SK-N-SH (cell line): ENCODE measurements around the gene CFAP100. TPM values are rescaled to one million over a fixed set of nuclear protein-coding genes. Genes with fewer than 3 reads are reported as not detected.

Experiments used
- CTCF ChIA-PET: fragments of 300-600, 350-600 bp; formaldehyde crosslinking; extraction: SDS; loops from one replicate; lab custom pipeline; 2021; lab: Yijun Ruan, JAX
- POLR2A ChIA-PET: fragments of 350-600 bp; sonication (Branson Sonifier 250); formaldehyde crosslinking; extraction: SDS; loops from one replicate; lab custom pipeline; 2020; ENCODE audit warnings: antibody characterized with exemption, inconsistent platforms; lab: Yijun Ruan, JAX
- DNase-seq: peaks from one replicate; pipeline ENCODE4 v3.0.0; 2012
- H2AFZ ChIP-seq: fragments of 200-600 bp; sonication (generic); 2 replicates; pipeline ENCODE4 v1.8.1; 2016; ENCODE audit warnings: antibody characterized with exemption, mild to moderate bottlenecking, low read depth
- H3F3A ChIP-seq: fragments of 200-600 bp; sonication (generic); replicated peaks from 2 replicates; pipeline ENCODE3; 2016; ENCODE audit warnings: antibody characterized with exemption, mild to moderate bottlenecking; ENCODE audit not compliant: insufficient read depth
- H3K27ac ChIP-seq, 2 experiments: fragments of 200-500 bp in 1 of 2; fragments of 200-600 bp in 1 of 2; sonication (Bioruptor generic) in 1 of 2; sonication (generic), shearing (Covaris generic) in 1 of 2; 2 replicates each; pipeline versions ENCODE4 v1.5.1 to v1.6.1; 2014 to 2016; ENCODE audit warnings: low read depth in 2 of 2, inconsistent platforms in 1 of 2, low read length in 1 of 2, mild to moderate bottlenecking in 1 of 2, mixed read lengths in 1 of 2
- H3K27me3 ChIP-seq: fragments of 200-600 bp; sonication (generic), shearing (Covaris generic); 2 replicates; pipeline ENCODE4 v1.6.1; 2016; ENCODE audit warnings: mixed run types; ENCODE audit not compliant: insufficient read depth
- H3K36me3 ChIP-seq, 2 experiments: fragments of 200-500 bp in 1 of 2; fragments of 200-600 bp in 1 of 2; sonication (Bioruptor generic) in 1 of 2; sonication (generic) in 1 of 2; replicated peaks in 1 of 2; 2 replicates each; pipeline versions ENCODE3 to v1.5.1; 2014 to 2016; ENCODE audit warnings: low read length in 1 of 2, mild to moderate bottlenecking in 1 of 2; ENCODE audit not compliant: insufficient read depth in 2 of 2, control insufficient read depth in 1 of 2
- H3K4me1 ChIP-seq, 2 experiments: fragments of 200-500 bp in 1 of 2; fragments of 200-600 bp in 1 of 2; sonication (Bioruptor generic) in 1 of 2; sonication (generic), shearing (Covaris generic) in 1 of 2; 2 replicates each; pipeline versions ENCODE4 v1.5.1 to v1.6.1; 2014 to 2016; ENCODE audit warnings: low read depth in 1 of 2, low read length in 1 of 2, mixed run types in 1 of 2; ENCODE audit not compliant: insufficient read depth in 2 of 2, control insufficient read depth in 1 of 2
- H3K4me2 ChIP-seq: fragments of 200-600 bp; sonication (generic), shearing (Covaris generic); 2 replicates; pipeline ENCODE4 v1.6.1; 2017; ENCODE audit warnings: mixed run types
- H3K4me3 ChIP-seq, 2 experiments: fragments of 200-500 bp in 1 of 2; fragments of 200-600 bp in 1 of 2; sonication (Bioruptor generic) in 1 of 2; sonication (generic), shearing (Covaris generic) in 1 of 2; 2 replicates each; pipeline versions ENCODE4 v1.5.1 to v1.8.1; 2014 to 2016; ENCODE audit warnings: low read depth in 2 of 2, inconsistent platforms in 1 of 2, low read length in 1 of 2, mild to moderate bottlenecking in 1 of 2, mixed read lengths in 1 of 2, moderate library complexity in 1 of 2
- H3K79me2 ChIP-seq: fragments of 200-600 bp; sonication (generic); 2 replicates; pipeline ENCODE4 v1.8.1; 2017; ENCODE audit warnings: mild to moderate bottlenecking; ENCODE audit not compliant: insufficient read depth
- H3K9ac ChIP-seq: fragments of 200-600 bp; sonication (generic); 2 replicates; pipeline ENCODE4 v1.6.1; 2017; ENCODE audit warnings: mixed run types
- H3K9me2 ChIP-seq: fragments of 200-600 bp; sonication (generic); 2 replicates; pipeline ENCODE4 v1.6.1; 2017; ENCODE audit warnings: mixed run types
- H3K9me3 ChIP-seq: fragments of 200-600 bp; sonication (generic); 2 replicates; pipeline ENCODE4 v1.6.1; 2017; ENCODE audit warnings: mixed run types, mild to moderate bottlenecking, moderate library complexity
- H4K20me1 ChIP-seq: fragments of 200-600 bp; sonication (generic); 2 replicates; pipeline ENCODE4 v1.6.1; 2017; ENCODE audit warnings: mild to moderate bottlenecking, mixed run types; ENCODE audit not compliant: insufficient read depth
- FOSL2 ChIP-seq: IDR thresholded peaks from 2 replicates; pipeline ENCODE4 v1.4.0; 2012; ENCODE audit warnings: low read depth, mild to moderate bottlenecking, moderate library complexity, borderline replicate concordance
- FOXM1 ChIP-seq: IDR thresholded peaks from 2 replicates; pipeline ENCODE4 v1.4.0; 2012; ENCODE audit warnings: low read depth, mild to moderate bottlenecking
- GATA2 ChIP-seq: sonication (generic); formaldehyde crosslinking; IDR thresholded peaks from 2 replicates; pipeline ENCODE4 v1.5.0; 2020; ENCODE audit warnings: mild to moderate bottlenecking, missing genetic modification reagents
- NRF1 ChIP-seq: IDR thresholded peaks from 2 replicates; pipeline ENCODE4 v1.6.1; 2012; ENCODE audit warnings: low read depth, mild to moderate bottlenecking, low read length
- POLR2AphosphoS5 ChIP-seq: IDR thresholded peaks from 2 replicates; pipeline ENCODE4 v1.6.1; 2012; ENCODE audit warnings: low read depth, low read length
- REST ChIP-seq: IDR thresholded peaks from 2 replicates; pipeline ENCODE4 v1.6.1; 2012; ENCODE audit warnings: mild to moderate bottlenecking, low read depth, low read length, moderate library complexity
- RFX5 ChIP-seq: IDR thresholded peaks from 2 replicates; pipeline ENCODE4 v1.6.1; 2012; ENCODE audit warnings: mild to moderate bottlenecking, improper control_type of control experiment, low read length
- USF1 ChIP-seq: IDR thresholded peaks from 2 replicates; pipeline ENCODE4 v1.4.0; 2012; ENCODE audit warnings: low read depth, borderline replicate concordance
- WGBS: methylation state at CpG from one replicate; pipeline ENCODE4 v1.1.6; 2017; ENCODE audit warnings: low lambda C conversion rate; 5-methylcytosine and 5-hydroxymethylcytosine counted together
- polyA plus RNA-seq, 3 experiments: library from polyadenylated mRNA; depleted of rRNA; stranded (reverse); fragments of >200 nt; gene quantifications; 2 replicates each; pipeline ENCODE4 v1.2.3, GENCODE V29; 2012
- TF ChIP-seq, protein P1 (sequence below): IDR thresholded peaks from 2 replicates; pipeline ENCODE4; 2012

Gene CFAP100
- polyA plus RNA-seq, 1 of the 3 experiments (the other 2 are of a cell fraction) = not detected

DNA sequence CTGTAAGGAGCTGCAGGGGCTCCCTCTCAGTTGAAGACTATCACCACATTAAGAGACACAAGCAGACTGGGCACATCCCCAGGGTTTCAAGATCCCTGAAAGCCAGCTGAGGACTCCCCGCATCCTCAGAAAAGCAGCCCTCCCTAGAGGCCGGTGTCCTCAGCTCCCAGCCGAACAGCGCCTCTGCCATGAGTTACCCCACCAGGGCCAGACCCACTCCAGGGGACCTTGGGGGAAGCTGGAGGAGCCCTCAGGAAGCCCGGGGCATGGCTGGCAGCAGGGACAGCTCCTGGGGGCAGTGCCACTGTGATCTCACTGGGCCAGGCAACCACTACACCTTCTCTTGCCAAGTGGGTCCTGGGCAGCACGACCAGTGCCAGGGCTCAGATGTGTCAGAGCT is 45.6 kb upstream of the CFAP100 start:
- TF ChIP-seq FOXM1 (no peak), GATA2 (CRISPR knock-in tag) (no peak)
- Histone ChIP-seq H3K27ac (no peak overlapping the region), H2AFZ (no peak overlapping the region), H3K9me2 (no peaks in the 10 kb centered on the region), H4K20me1 (no peaks in the 10 kb centered on the region), H3K4me3 (no peak overlapping the region), H3K27me3 (no peaks in the 10 kb centered on the region), H3K9me3 (no peaks in the 10 kb centered on the region), H3F3A (no peaks in the 10 kb centered on the region), H3K36me3 (no peaks in the 10 kb centered on the region), H3K4me2 (no peak overlapping the region), H3K9ac (no peak overlapping the region), H3K4me1 (no peaks in the 10 kb centered on the region; a peak in 1 of 4 replicates), H3K79me2 (no peaks in the 10 kb centered on the region)
- ChIA-PET CTCF (interaction anchor here (1.2 to 2.0 kb wide), 6 partner anchors 8 to 215 kb away, joined by 3 to 13 read pairs (median 4); partner anchors contain the start of gene KLF15), POLR2A (no interaction called here)
- no peak for DNase-seq
- 43% methylated on average over 1 of the region's 6 CpGs for WGBS

- no peak overlapping the region for H3K4me3 ChIP-seq
- no peak overlapping the region for H3K4me2 ChIP-seq
- H3K27me3 ChIP-seq = peaks cover 3% of the 10 kb centered on the region
- ChIA-PET CTCF (interaction anchor here (1.1 to 2.0 kb wide), 3 partner anchors 39 to 215 kb away, joined by 3 to 13 read pairs (median 5); no protein-coding TSS in a partner anchor), POLR2A (interaction anchor here (0.7 kb wide), 1 partner anchor 9 kb away, joined by 3 read pairs; no protein-coding TSS in a partner anchor)
- no peak for DNase-seq
- no peaks in the 10 kb centered on the region for H4K20me1 ChIP-seq
- no peak overlapping the region for H2AFZ ChIP-seq
- no peak overlapping the region for H3K9ac ChIP-seq
- no peaks in the 10 kb centered on the region for H3K79me2 ChIP-seq
- H3K4me1 ChIP-seq = no peaks in the 10 kb centered on the region; a peak in 1 of 4 replicates
- TF ChIP-seq USF1 = no peak
- no peak for TF ChIP-seq NRF1
- no peak for TF ChIP-seq RFX5
- no peak for TF ChIP-seq POLR2AphosphoS5
- TF ChIP-seq FOSL2 = no peak
- TF ChIP-seq REST = no peak
- TF ChIP-seq FOXM1 = no peak
- TF ChIP-seq, protein P1, sequence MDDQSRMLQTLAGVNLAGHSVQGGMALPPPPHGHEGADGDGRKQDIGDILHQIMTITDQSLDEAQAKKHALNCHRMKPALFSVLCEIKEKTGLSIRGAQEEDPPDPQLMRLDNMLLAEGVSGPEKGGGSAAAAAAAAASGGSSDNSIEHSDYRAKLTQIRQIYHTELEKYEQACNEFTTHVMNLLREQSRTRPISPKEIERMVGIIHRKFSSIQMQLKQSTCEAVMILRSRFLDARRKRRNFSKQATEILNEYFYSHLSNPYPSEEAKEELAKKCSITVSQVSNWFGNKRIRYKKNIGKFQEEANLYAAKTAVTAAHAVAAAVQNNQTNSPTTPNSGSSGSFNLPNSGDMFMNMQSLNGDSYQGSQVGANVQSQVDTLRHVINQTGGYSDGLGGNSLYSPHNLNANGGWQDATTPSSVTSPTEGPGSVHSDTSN = no peak
- no peaks in the 10 kb centered on the region for H3K9me3 ChIP-seq
- H3K9me2 ChIP-seq = no peaks in the 10 kb centered on the region
- no peaks in the 10 kb centered on the region for H3F3A ChIP-seq
- 60% methylated on average over 7 of the region's 15 CpGs for WGBS
- no peaks in the 10 kb centered on the region for H3K36me3 ChIP-seq
- H3K27ac ChIP-seq = no peak overlapping the region
Observed at GRCh38 chr3:126349611-126350501, 44.9 kb upstream of the CFAP100 start.
